Activated naive CD8-positive, alpha-beta T cell treated with anti-CD3 and anti-CD28 coated beads, Interleukin-2, amount 50 U/mL, for 24 hours (primary cell): ENCODE measurements around the gene PIEZO1.
A peak's percentile ranks its signal among the peaks of the same experiment; 100 is the strongest.

Source experiments
- ATAC-seq: fragments of 150-1000 bp; cut with Tn5 transposase; one replicate; pipeline ENCODE4 v1.10.0; 2021
- DNase-seq: peaks from one replicate; pipeline ENCODE4 v3.0.0; 2021
- H3K27ac Mint-ChIP-seq: one replicate; pipeline ENCODE4 v1.8.0; 2021; ENCODE audit warnings: mild to moderate bottlenecking, mixed read lengths
- H3K27me3 Mint-ChIP-seq: one replicate; pipeline ENCODE4 v1.8.0; 2021; ENCODE audit warnings: mixed read lengths
- H3K36me3 Mint-ChIP-seq: one replicate; pipeline ENCODE4 v1.8.0; 2021; ENCODE audit warnings: low read depth, mixed read lengths
- H3K4me1 Mint-ChIP-seq: one replicate; pipeline ENCODE4 v1.8.0; 2021; ENCODE audit warnings: mixed read lengths
- H3K4me3 Mint-ChIP-seq: one replicate; pipeline ENCODE4 v1.8.0; 2021; ENCODE audit warnings: mild to moderate bottlenecking, moderate library complexity, mixed read lengths
- H3K9me3 Mint-ChIP-seq: one replicate; pipeline ENCODE4 v1.8.0; 2021; ENCODE audit warnings: mixed read lengths

Gene PIEZO1

GRCh38 chr16:88762258-88762870 lies 22.7 kb downstream of the PIEZO1 start:
- Mint-ChIP-seq H3K27ac (no peak overlapping the region), H3K4me1 (peaks cover 28% of the 10 kb centered on the region), H3K36me3 (peaks cover 3% of the 10 kb centered on the region), H3K27me3 (no peaks in the 10 kb centered on the region), H3K9me3 (no peaks in the 10 kb centered on the region), H3K4me3 (no peak overlapping the region)
- DNase-seq (no peak), ATAC-seq (no peak)

DNA sequence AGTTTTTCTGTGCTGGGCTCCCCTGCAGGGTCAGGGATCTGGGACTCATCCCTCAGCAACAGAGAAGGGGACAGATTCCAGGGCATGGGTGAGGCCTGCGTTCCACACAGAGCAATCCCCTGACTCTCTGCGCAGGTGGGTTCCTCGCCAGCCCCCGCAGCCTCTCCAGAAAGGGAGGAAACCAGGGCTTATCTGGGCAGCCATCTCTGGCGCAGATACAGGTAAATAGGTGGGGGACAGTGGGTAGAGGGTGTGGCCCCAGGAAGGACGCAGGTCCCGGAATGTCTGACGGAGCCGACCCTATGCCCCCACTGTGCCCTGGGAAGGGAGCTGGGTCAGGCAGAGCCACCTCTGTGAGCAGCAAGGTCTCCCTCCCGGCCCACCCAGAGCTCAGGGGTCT lies 23.2 kb downstream of the PIEZO1 start:
- peaks cover 22% of the 10 kb centered on the region for H3K4me1 Mint-ChIP-seq
- H3K27ac Mint-ChIP-seq = no peak overlapping the region
- ATAC-seq = no peak
- H3K9me3 Mint-ChIP-seq = no peaks in the 10 kb centered on the region
- no peak overlapping the region for H3K4me3 Mint-ChIP-seq
- H3K27me3 Mint-ChIP-seq = no peaks in the 10 kb centered on the region
- H3K36me3 Mint-ChIP-seq = peaks cover 3% of the 10 kb centered on the region
- DNase-seq = no peak

- H3K36me3 Mint-ChIP-seq = peaks cover 3% of the 10 kb centered on the region
- H3K27ac Mint-ChIP-seq = no peak overlapping the region
- H3K9me3 Mint-ChIP-seq = no peaks in the 10 kb centered on the region
- no peak for DNase-seq
- ATAC-seq = no peak
- H3K27me3 Mint-ChIP-seq = no peaks in the 10 kb centered on the region
- H3K4me1 Mint-ChIP-seq = peaks cover 16% of the 10 kb centered on the region
- H3K4me3 Mint-ChIP-seq = no peak overlapping the region
Observed at GRCh38 chr16:88761143-88761534, 23.9 kb downstream of the PIEZO1 start.

GRCh38 chr16:88760424-88761142 lies 24.4 kb downstream of the PIEZO1 start:
- Mint-ChIP-seq H3K27me3 (no peaks in the 10 kb centered on the region), H3K27ac (no peak overlapping the region), H3K4me3 (no peak overlapping the region), H3K4me1 (peaks cover 12% of the 10 kb centered on the region), H3K36me3 (peaks cover 3% of the 10 kb centered on the region), H3K9me3 (no peaks in the 10 kb centered on the region)
- no peak for DNase-seq
- ATAC-seq = no peak

- Mint-ChIP-seq H3K27me3 (no peaks in the 10 kb centered on the region), H3K4me1 (peaks cover 12% of the 10 kb centered on the region), H3K36me3 (peaks cover 3% of the 10 kb centered on the region), H3K27ac (no peak overlapping the region), H3K4me3 (no peak overlapping the region), H3K9me3 (no peaks in the 10 kb centered on the region)
- DNase-seq = no peak
- no peak for ATAC-seq
Observed at GRCh38 chr16:88759976-88760350, 25.1 kb downstream of the PIEZO1 start.

GRCh38 chr16:88759245-88759975 lies 25.6 kb downstream of the PIEZO1 start:
- H3K4me3 Mint-ChIP-seq = no peak overlapping the region
- peaks cover 12% of the 10 kb centered on the region for H3K4me1 Mint-ChIP-seq
- no peak overlapping the region for H3K27ac Mint-ChIP-seq

GRCh38 chr16:88758944-88759244 lies 26.1 kb downstream of the PIEZO1 start:
- no peak overlapping the region for H3K27ac Mint-ChIP-seq
- H3K27me3 Mint-ChIP-seq = no peaks in the 10 kb centered on the region
- ATAC-seq (no peak), DNase-seq (no peak)
- no peak overlapping the region for H3K4me3 Mint-ChIP-seq
- H3K36me3 Mint-ChIP-seq = peaks cover 3% of the 10 kb centered on the region
- H3K4me1 Mint-ChIP-seq = peaks cover 12% of the 10 kb centered on the region
- H3K9me3 Mint-ChIP-seq = no peaks in the 10 kb centered on the region

More at GRCh38 chr16:88759245-88759975, 25.6 kb downstream of the PIEZO1 start:
- Mint-ChIP-seq H3K36me3 (peaks cover 3% of the 10 kb centered on the region), H3K27me3 (no peaks in the 10 kb centered on the region), H3K9me3 (no peaks in the 10 kb centered on the region)
- DNase-seq (peak; percentile 14), ATAC-seq (no peak)

GRCh38 chr16:88758227-88758943 lies 26.6 kb downstream of the PIEZO1 start:
- ATAC-seq (no peak), DNase-seq (no peak)
- no peaks in the 10 kb centered on the region for H3K9me3 Mint-ChIP-seq
- peaks cover 2% of the 10 kb centered on the region for H3K36me3 Mint-ChIP-seq
- no peak overlapping the region for H3K4me3 Mint-ChIP-seq
- no peaks in the 10 kb centered on the region for H3K27me3 Mint-ChIP-seq
- no peak overlapping the region for H3K27ac Mint-ChIP-seq
- peaks cover 11% of the 10 kb centered on the region for H3K4me1 Mint-ChIP-seq

DNA sequence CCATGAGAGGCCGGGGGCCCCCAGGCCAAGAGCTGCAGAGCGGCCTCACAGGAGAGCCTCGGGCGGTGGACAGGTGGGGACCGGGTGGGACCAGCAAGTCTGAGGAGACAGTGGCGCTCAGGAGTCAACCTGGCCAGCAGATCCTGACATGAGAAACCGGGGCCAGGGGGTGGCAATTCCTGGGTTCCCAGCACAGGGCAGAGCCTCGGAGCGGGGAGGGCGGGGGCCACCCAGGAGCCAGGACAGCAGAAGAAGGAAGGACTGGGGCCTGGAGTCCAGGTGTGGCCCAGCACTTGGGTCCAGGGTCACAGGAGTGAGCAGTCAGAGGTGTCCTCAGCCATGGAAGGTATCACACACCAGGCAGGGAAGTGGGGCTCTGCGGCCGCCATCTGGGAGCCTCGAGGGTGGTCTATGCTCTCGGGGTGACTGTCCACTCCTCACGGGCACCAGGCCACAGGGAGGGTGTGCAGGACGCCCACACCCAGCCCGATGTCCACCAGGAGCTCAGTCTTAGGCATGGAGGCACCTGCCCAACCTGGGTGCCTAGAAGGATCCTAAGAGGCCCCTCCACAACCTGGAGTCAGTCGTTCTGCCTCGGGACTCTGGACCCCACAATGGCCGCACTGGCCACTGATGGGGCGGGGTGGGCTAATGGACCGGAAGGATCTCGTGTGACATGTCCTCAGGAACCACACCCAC lies 29.1 kb downstream of the PIEZO1 start:
- Mint-ChIP-seq H3K4me3 (no peak overlapping the region), H3K4me1 (peaks cover 9% of the 10 kb centered on the region), H3K27me3 (no peaks in the 10 kb centered on the region), H3K36me3 (no peaks in the 10 kb centered on the region), H3K27ac (no peak overlapping the region), H3K9me3 (no peaks in the 10 kb centered on the region)
- no peak for ATAC-seq
- DNase-seq = no peak

DNA sequence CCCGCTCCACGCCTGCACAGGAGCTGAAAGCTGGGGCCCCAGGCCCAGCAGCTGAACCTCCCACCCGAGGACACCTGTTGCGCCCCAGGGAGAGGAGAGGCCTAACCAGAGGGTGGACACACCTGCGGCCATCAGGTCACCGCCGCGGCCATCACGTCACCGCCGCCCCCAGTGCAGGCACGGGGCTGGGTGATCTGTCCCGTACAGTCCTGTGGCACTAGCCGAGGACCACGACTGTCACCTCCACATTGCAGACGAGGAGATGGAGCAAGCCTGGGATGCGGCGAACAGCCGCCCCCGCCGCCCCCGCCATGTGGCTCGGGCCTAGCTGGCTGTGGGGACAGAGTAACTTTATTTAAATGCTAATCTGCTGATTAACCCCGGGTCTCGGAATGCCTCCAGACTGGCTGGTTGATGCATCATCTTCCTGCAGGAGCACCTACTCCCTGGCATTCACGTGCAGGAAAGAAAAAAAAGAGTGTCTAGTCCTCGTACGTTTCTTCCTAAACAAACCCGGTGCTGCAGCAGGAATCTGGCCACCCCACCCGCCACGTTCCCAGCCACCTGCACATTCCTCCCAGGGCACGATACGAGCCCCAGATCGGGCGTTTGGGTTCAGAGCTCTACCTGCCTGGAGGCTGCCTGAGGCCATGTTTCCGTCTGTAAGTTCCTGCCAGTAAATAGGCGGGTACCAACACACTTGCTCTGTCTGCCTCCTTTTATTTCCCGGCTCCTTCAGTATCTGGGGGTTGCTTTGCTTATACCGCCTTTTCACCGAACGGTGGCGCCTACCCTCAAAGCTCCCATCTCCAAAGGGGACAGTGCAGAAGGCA lies 29.9 kb downstream of the PIEZO1 start:
- ATAC-seq = no peak
- no peak overlapping the region for H3K27ac Mint-ChIP-seq
- H3K4me1 Mint-ChIP-seq = peaks cover 7% of the 10 kb centered on the region
- no peaks in the 10 kb centered on the region for H3K9me3 Mint-ChIP-seq
- no peak for DNase-seq
- H3K27me3 Mint-ChIP-seq = no peaks in the 10 kb centered on the region
- H3K36me3 Mint-ChIP-seq = no peaks in the 10 kb centered on the region
- H3K4me3 Mint-ChIP-seq = no peak overlapping the region

DNA sequence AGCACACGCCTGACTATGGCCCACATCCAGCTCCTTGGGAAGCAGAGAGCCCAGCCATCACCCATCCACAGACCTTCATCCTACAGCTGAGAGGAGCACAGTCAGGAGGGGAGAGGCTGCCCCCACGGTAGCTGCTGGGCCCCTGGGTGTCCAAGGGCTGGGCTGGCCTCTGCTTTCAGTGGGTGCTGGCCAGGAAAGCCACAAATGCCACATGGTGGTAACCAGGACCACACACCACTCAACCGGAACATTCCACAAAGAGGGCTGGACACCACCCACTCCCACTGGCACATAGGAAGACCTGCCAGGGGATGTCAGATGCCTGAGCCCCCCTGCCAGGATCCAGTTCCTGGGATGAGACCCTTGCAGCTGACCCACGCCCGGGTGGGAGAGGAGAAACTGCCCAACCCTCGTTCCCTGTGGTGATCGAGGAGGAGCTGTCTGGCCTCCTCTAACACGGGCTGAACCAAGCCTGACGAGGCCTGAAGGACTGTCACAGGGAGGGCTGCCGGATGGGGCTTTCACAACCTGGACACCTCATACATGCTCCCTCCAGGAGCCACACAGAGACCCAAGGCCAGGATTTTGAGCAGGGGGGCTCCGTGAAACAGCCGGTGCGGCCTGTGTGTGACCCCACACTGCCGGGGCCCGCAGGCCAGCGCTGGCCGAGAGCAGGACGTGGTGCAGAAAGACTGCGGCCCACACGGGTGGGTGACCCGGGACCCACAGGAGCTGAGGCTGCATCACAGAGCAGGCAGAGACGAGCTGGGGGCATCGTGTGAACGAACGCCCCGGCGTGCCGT lies 30.7 kb downstream of the PIEZO1 start:
- Mint-ChIP-seq H3K4me1 (peaks cover 4% of the 10 kb centered on the region), H3K36me3 (no peaks in the 10 kb centered on the region), H3K4me3 (no peak overlapping the region)

DNA sequence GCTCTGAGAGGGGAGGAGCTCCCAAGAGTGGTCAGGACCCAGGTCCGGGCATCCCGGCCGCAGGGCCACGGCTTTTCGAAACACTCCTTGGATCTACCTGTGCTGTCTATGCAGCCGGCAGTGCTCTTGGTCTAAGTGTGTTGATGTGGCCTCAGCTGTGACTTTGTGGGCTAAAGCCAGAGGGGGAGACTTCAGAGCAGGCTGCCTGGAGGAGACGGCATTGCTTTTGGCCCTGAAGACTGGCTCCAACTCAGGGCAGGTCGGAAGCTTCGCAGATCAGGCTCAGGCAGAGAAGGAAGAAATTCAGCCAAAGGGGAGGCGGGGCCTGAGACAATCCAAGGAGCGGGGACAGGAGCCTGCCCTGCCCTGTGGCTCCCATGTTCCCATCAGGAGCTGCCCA lies 31.4 kb downstream of the PIEZO1 start:
- Mint-ChIP-seq H3K27me3 (no peaks in the 10 kb centered on the region), H3K36me3 (no peaks in the 10 kb centered on the region), H3K9me3 (no peaks in the 10 kb centered on the region), H3K4me1 (peaks cover under 1% of the 10 kb centered on the region), H3K27ac (no peak overlapping the region), H3K4me3 (no peak overlapping the region)
- ATAC-seq = no peak
- no peak for DNase-seq

More for the DNA sequence above, 30.7 kb downstream of the PIEZO1 start:
- H3K9me3 Mint-ChIP-seq = no peaks in the 10 kb centered on the region
- H3K27me3 Mint-ChIP-seq = no peaks in the 10 kb centered on the region
- ATAC-seq = no peak
- no peak for DNase-seq
- no peak overlapping the region for H3K27ac Mint-ChIP-seq

GRCh38 chr16:88753191-88753590 lies 31.8 kb downstream of the PIEZO1 start:
- Mint-ChIP-seq H3K4me1 (no peaks in the 10 kb centered on the region), H3K4me3 (no peak overlapping the region), H3K27ac (no peak overlapping the region), H3K9me3 (no peaks in the 10 kb centered on the region), H3K36me3 (no peaks in the 10 kb centered on the region), H3K27me3 (no peaks in the 10 kb centered on the region)
- DNase-seq = no peak
- ATAC-seq = no peak
